Neuronal stem cell (in vitro differentiated cells): ENCODE measurements around the gene RASL10A.

Experiments used
- DNase-seq: peaks from one replicate; pipeline ENCODE4 v3.0.0-alpha.2; 2013; ENCODE audit warnings: low spot score
- H2AFZ ChIP-seq: one replicate; pipeline ENCODE4 v1.6.1; 2013; ENCODE audit warnings: mild to moderate bottlenecking, low read length, inconsistent platforms
- H2AK5ac ChIP-seq: 2 replicates; pipeline ENCODE4 v1.6.1; 2013; ENCODE audit warnings: low read depth, mild to moderate bottlenecking, inconsistent platforms, low read length, moderate library complexity, mixed read lengths
- H2BK120ac ChIP-seq: 2 replicates; pipeline ENCODE4 v1.6.1; 2013; ENCODE audit warnings: low read depth, mild to moderate bottlenecking, inconsistent platforms, low read length, moderate library complexity, mixed read lengths
- H2BK12ac ChIP-seq: one replicate; pipeline ENCODE4 v1.6.1; 2013; ENCODE audit warnings: low read length, inconsistent platforms
- H2BK15ac ChIP-seq: 2 replicates; pipeline ENCODE4 v1.6.1; 2013; ENCODE audit warnings: mild to moderate bottlenecking, low read length, inconsistent platforms, mixed read lengths
- H2BK5ac ChIP-seq: one replicate; pipeline ENCODE4 v1.6.1; 2013; ENCODE audit warnings: inconsistent platforms, mild to moderate bottlenecking, low read length, moderate library complexity
- H3K14ac ChIP-seq: one replicate; pipeline ENCODE4 v1.6.1; 2013; ENCODE audit warnings: low read length, inconsistent platforms
- H3K18ac ChIP-seq: 2 replicates; pipeline ENCODE4 v1.6.1; 2013; ENCODE audit warnings: low read length, inconsistent platforms
- H3K23ac ChIP-seq: 2 replicates; pipeline ENCODE4 v1.6.1; 2013; ENCODE audit warnings: low read depth, mild to moderate bottlenecking, mixed read lengths, low read length, inconsistent platforms; ENCODE audit not compliant: poor library complexity
- H3K27ac ChIP-seq: replicated peaks from 3 replicates; pipeline ENCODE4 v1.5.1; 2013; ENCODE audit warnings: low read length, inconsistent platforms
- H3K27me3 ChIP-seq, 3 experiments: 2 replicates each; pipeline ENCODE4 v1.6.1; 2013; ENCODE audit warnings: low read length in 3 of 3, mild to moderate bottlenecking in 2 of 3, inconsistent platforms in 1 of 3, low read depth in 1 of 3, mixed read lengths in 1 of 3, moderate library complexity in 1 of 3; ENCODE audit not compliant: control insufficient read depth in 3 of 3, insufficient read depth in 3 of 3
- H3K36me3 ChIP-seq, 2 donors: replicated peaks in 1 of 2; 2 replicates each; pipeline ENCODE4 v1.6.1; 2013; ENCODE audit warnings: low read length in 2 of 2; ENCODE audit not compliant: control insufficient read depth in 2 of 2, insufficient read depth in 2 of 2
- H3K4ac ChIP-seq: 2 replicates; pipeline ENCODE4 v1.6.1; 2013; ENCODE audit warnings: inconsistent platforms, mild to moderate bottlenecking, low read length, moderate library complexity
- H3K4me1 ChIP-seq, 2 donors: 1 replicate in 1 of 2; 2 replicates in 1 of 2; pipeline ENCODE4 v1.6.1; 2013; ENCODE audit warnings: low read length in 2 of 2, low read depth in 1 of 2; ENCODE audit not compliant: control insufficient read depth in 2 of 2, insufficient read depth in 1 of 2
- H3K4me2 ChIP-seq: one replicate; pipeline ENCODE4 v1.6.1; 2013; ENCODE audit warnings: mild to moderate bottlenecking, low read length, inconsistent platforms; ENCODE audit not compliant: insufficient read depth, poor library complexity, severe bottlenecking
- H3K4me3 ChIP-seq, 2 donors: 2 replicates each; pipeline ENCODE4 v1.5.1; 2013; ENCODE audit warnings: low read length in 2 of 2, mild to moderate bottlenecking in 2 of 2, inconsistent platforms in 1 of 2, moderate library complexity in 1 of 2
- H3K79me1 ChIP-seq: one replicate; pipeline ENCODE4 v1.6.1; 2013; ENCODE audit warnings: low read depth, mild to moderate bottlenecking, inconsistent platforms, low read length, moderate library complexity
- H3K9ac ChIP-seq: one replicate; pipeline ENCODE4 v1.6.1; 2013; ENCODE audit warnings: mild to moderate bottlenecking, low read depth, low read length, inconsistent platforms; ENCODE audit not compliant: poor library complexity
- H3K9me3 ChIP-seq, 2 donors: replicated peaks in 1 of 2; 2 replicates each; pipeline versions ENCODE3 to v1.6.1; 2013; ENCODE audit warnings: low read length in 2 of 2, mild to moderate bottlenecking in 2 of 2, inconsistent platforms in 1 of 2, low read depth in 1 of 2, mixed read lengths in 1 of 2, moderate library complexity in 1 of 2; ENCODE audit not compliant: control insufficient read depth in 2 of 2, insufficient read depth in 1 of 2
- H4K8ac ChIP-seq: one replicate; pipeline ENCODE4 v1.6.1; 2013; ENCODE audit warnings: low read depth, mild to moderate bottlenecking, inconsistent platforms, low read length, moderate library complexity
- H4K91ac ChIP-seq: one replicate; pipeline ENCODE4 v1.6.1; 2013; ENCODE audit warnings: low read length, low read depth, mild to moderate bottlenecking, inconsistent platforms; ENCODE audit not compliant: poor library complexity
- WGBS, 2 donors: extraction: QIAGEN DNeasy Blood & Tissue Kit; methylation state at CpG; one replicate each; pipeline ENCODE4 v1.1.7; 2013; ENCODE audit warnings: missing lambda C conversion rate in 2 of 2, mixed read lengths in 1 of 2; ENCODE audit not compliant: insufficient read length in 2 of 2, insufficient replicate concordance in 1 of 2; ENCODE audit errors: extremely low coverage in 2 of 2; 5-methylcytosine and 5-hydroxymethylcytosine counted together

Gene RASL10A

GRCh38 chr22:29270475-29271271, 44.8 kb downstream of the RASL10A start:
- no peak overlapping the region for H2BK5ac ChIP-seq

GRCh38 chr22:29269731-29270474, 45.6 kb downstream of the RASL10A start:
- Histone ChIP-seq H3K18ac (no peak overlapping the region), H3K4me3 (peak overlapping the region; percentile 70 to 94), H2AFZ (no peak overlapping the region), H2BK15ac (no peak overlapping the region), H3K4ac (no peak overlapping the region), H2BK120ac (no peak overlapping the region), H3K9me3 (no peaks in the 10 kb centered on the region), H3K36me3 (peaks cover 17 to 74% of the 10 kb centered on the region in 2 donors), H3K27me3 (no peaks in the 10 kb centered on the region), H3K9ac (no peak overlapping the region), H2BK5ac (no peak overlapping the region), H3K4me1 (peaks cover 13 to 39% of the 10 kb centered on the region in 2 donors), H4K91ac (no peak overlapping the region), H3K79me1 (peaks cover 17% of the 10 kb centered on the region), H4K8ac (no peak overlapping the region), H3K27ac (no peak overlapping the region), H2AK5ac (no peak overlapping the region), H3K4me2 (peak overlapping the region; percentile 79), H3K14ac (no peak overlapping the region), H3K23ac (no peak overlapping the region), H2BK12ac (no peak overlapping the region)
- WGBS, 2 donors: no CpG with 5 or more reads among the region's 13 CpGs
- DNase-seq: no peak

More at GRCh38 chr22:29270475-29271271, 44.8 kb downstream of the RASL10A start:
- no peak overlapping the region for H2AFZ ChIP-seq
- no peak overlapping the region for H3K23ac ChIP-seq
- peaks cover 13 to 74% of the 10 kb centered on the region in 2 donors for H3K36me3 ChIP-seq
- H2AK5ac ChIP-seq: no peak overlapping the region
- no peak overlapping the region for H2BK120ac ChIP-seq
- no peak overlapping the region for H2BK12ac ChIP-seq
- no peaks in the 10 kb centered on the region for H3K27me3 ChIP-seq
- H3K4me3 ChIP-seq: peak overlapping the region in 1 of 2 donors; percentile 70
- no peak overlapping the region for H3K14ac ChIP-seq
- no peak overlapping the region for H4K8ac ChIP-seq
- peaks cover 17% of the 10 kb centered on the region for H3K79me1 ChIP-seq
- H4K91ac ChIP-seq: no peak overlapping the region
- no peak overlapping the region for H2BK15ac ChIP-seq
- H3K27ac ChIP-seq: no peak overlapping the region
- H3K4me2 ChIP-seq: peak overlapping the region; percentile 79
- no CpG with 5 or more reads among the region's 9 CpGs for WGBS, 2 donors
- no peak overlapping the region for H3K9ac ChIP-seq
- H3K4ac ChIP-seq: no peak overlapping the region
- no peak overlapping the region for H3K18ac ChIP-seq
- no peak for DNase-seq
- no peaks in the 10 kb centered on the region for H3K9me3 ChIP-seq
- H3K4me1 ChIP-seq: peaks cover 13 to 39% of the 10 kb centered on the region in 2 donors

GRCh38 chr22:29269230-29269604, 46.3 kb downstream of the RASL10A start:
- H3K36me3 ChIP-seq: peaks cover 19 to 72% of the 10 kb centered on the region in 2 donors
- no peak for DNase-seq

More at GRCh38 chr22:29269230-29269604, 46.3 kb downstream of the RASL10A start:
- H3K4me1 ChIP-seq: peaks cover 13 to 39% of the 10 kb centered on the region in 2 donors
- H2AK5ac ChIP-seq: no peak overlapping the region
- H3K23ac ChIP-seq: no peak overlapping the region
- H4K91ac ChIP-seq: no peak overlapping the region
- no peak overlapping the region for H3K27ac ChIP-seq
- no peak overlapping the region for H3K14ac ChIP-seq
- H3K4ac ChIP-seq: no peak overlapping the region
- H3K18ac ChIP-seq: no peak overlapping the region
- H2BK15ac ChIP-seq: no peak overlapping the region
- H2BK5ac ChIP-seq: peak overlapping the region; percentile 98
- WGBS, 2 donors: no CpG with 5 or more reads among the region's 14 CpGs
- H2AFZ ChIP-seq: no peak overlapping the region
- peak overlapping the region; percentile 70 to 94 for H3K4me3 ChIP-seq
- peak overlapping the region; percentile 79 for H3K4me2 ChIP-seq
- H3K9me3 ChIP-seq: no peaks in the 10 kb centered on the region
- no peaks in the 10 kb centered on the region for H3K27me3 ChIP-seq
- H2BK120ac ChIP-seq: no peak overlapping the region
- H4K8ac ChIP-seq: no peak overlapping the region
- no peak overlapping the region for H2BK12ac ChIP-seq
- peaks cover 17% of the 10 kb centered on the region for H3K79me1 ChIP-seq
- H3K9ac ChIP-seq: peak overlapping the region; percentile 38
